Measurements from ENCODE around the gene TBC1D5.

GRCh38 chr3:17759901-17760300, 17.5 kb upstream of the TBC1D5 start:
- TF ChIP-seq, protein P1, sequence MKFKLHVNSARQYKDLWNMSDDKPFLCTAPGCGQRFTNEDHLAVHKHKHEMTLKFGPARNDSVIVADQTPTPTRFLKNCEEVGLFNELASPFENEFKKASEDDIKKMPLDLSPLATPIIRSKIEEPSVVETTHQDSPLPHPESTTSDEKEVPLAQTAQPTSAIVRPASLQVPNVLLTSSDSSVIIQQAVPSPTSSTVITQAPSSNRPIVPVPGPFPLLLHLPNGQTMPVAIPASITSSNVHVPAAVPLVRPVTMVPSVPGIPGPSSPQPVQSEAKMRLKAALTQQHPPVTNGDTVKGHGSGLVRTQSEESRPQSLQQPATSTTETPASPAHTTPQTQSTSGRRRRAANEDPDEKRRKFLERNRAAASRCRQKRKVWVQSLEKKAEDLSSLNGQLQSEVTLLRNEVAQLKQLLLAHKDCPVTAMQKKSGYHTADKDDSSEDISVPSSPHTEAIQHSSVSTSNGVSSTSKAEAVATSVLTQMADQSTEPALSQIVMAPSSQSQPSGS (CRISPR knock-in tag; IDR thresholded peaks at IDR 0.05; ENCODE audit: borderline replicate concordance, low read depth), result no peak
- TF ChIP-seq MYBL2 (CRISPR knock-in tag; IDR thresholded peaks at IDR 0.05) (no peak), CREM (CRISPR knock-in tag; IDR thresholded peaks at IDR 0.05) (no peak), MAX (CRISPR knock-in tag; IDR thresholded peaks at IDR 0.05) (no peak), PRRX2 (CRISPR knock-in tag; IDR thresholded peaks at IDR 0.05) (no peak), FOXP1 (CRISPR knock-in tag; IDR thresholded peaks at IDR 0.05; ENCODE audit: borderline replicate concordance) (no peak), CTCF (IDR thresholded peaks at IDR 0.05) (no peak), GABPB1 (CRISPR knock-in tag; IDR thresholded peaks at IDR 0.05) (no peak), NR2C2 (CRISPR knock-in tag; IDR thresholded peaks at IDR 0.05) (no peak), CBFB (CRISPR knock-in tag; IDR thresholded peaks at IDR 0.05; ENCODE audit: low read depth) (no peak)
- TF ChIP-seq, protein P2, sequence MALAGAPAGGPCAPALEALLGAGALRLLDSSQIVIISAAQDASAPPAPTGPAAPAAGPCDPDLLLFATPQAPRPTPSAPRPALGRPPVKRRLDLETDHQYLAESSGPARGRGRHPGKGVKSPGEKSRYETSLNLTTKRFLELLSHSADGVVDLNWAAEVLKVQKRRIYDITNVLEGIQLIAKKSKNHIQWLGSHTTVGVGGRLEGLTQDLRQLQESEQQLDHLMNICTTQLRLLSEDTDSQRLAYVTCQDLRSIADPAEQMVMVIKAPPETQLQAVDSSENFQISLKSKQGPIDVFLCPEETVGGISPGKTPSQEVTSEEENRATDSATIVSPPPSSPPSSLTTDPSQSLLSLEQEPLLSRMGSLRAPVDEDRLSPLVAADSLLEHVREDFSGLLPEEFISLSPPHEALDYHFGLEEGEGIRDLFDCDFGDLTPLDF (CRISPR knock-in tag; IDR thresholded peaks at IDR 0.05), result no peak
- TF ChIP-seq, protein P3, sequence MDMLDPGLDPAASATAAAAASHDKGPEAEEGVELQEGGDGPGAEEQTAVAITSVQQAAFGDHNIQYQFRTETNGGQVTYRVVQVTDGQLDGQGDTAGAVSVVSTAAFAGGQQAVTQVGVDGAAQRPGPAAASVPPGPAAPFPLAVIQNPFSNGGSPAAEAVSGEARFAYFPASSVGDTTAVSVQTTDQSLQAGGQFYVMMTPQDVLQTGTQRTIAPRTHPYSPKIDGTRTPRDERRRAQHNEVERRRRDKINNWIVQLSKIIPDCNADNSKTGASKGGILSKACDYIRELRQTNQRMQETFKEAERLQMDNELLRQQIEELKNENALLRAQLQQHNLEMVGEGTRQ (CRISPR knock-in tag; IDR thresholded peaks at IDR 0.05), result no peak

Data from WTC11 (cell line).